Motor neuron (in vitro differentiated cells): ENCODE data around the gene C16orf95. TPM values are rescaled to one million over a fixed set of nuclear protein-coding genes. Genes with fewer than 3 reads are reported as not detected.
"Not testable (repeated sequence)": the region's sequence is repeated elsewhere in the genome, so short reads cannot be mapped to it uniquely, and the experiment has no call there.

Experiments used
- ATAC-seq, 8 experiments: fragments of 200-7000 bp; cut with Tn5 transposase; replicated peaks in 6 of 8; 2 replicates each; pipeline ENCODE4 v1.8.0; 2021; ENCODE audit warnings: mild to moderate bottlenecking in 8 of 8, moderate library complexity in 8 of 8
- H3K27ac ChIP-seq, 2 donors: fragments of 250-450 bp; sonication (Bioruptor Pico); 2 replicates each; pipeline ENCODE4 v1.9.0; 2021; ENCODE audit warnings: antibody characterized with exemption in 2 of 2, mild to moderate bottlenecking in 2 of 2, moderate library complexity in 1 of 2
- H3K4me1 ChIP-seq, 2 donors: fragments of 250-450 bp; sonication (Bioruptor Pico); replicated peaks in 1 of 2; 2 replicates each; pipeline ENCODE4 v1.6.1; 2021; ENCODE audit warnings: antibody characterized with exemption in 2 of 2, mild to moderate bottlenecking in 2 of 2, moderate library complexity in 1 of 2
- H3K4me3 ChIP-seq, 5 donors: fragments of 250-450 bp; sonication (Bioruptor Pico); 2 replicates each; pipeline ENCODE4 v1.9.0; 2021; ENCODE audit warnings: antibody characterized with exemption in 5 of 5, mild to moderate bottlenecking in 5 of 5, moderate library complexity in 4 of 5
- WGBS, 10 experiments: fragments of 450-650 bp; shearing (Covaris generic); methylation state at CpG; one replicate each; pipeline ENCODE4 v1.0.0; 2022; 5-methylcytosine and 5-hydroxymethylcytosine counted together
- in situ Hi-C, 9 experiments: fragments of 400-800 bp; cut with MboI; loops; one replicate each; pipeline ENCODE4 v1.15.0; 2021; ENCODE audit warnings: low sequenced_read_pairs in 9 of 9, low pct_unique_long_range_greater_than_20kb in 2 of 9; ENCODE audit not compliant: unreplicated experiment in 9 of 9
- total RNA-seq, 8 experiments: library from RNA; unstranded; fragments of 300-600 nt; gene quantifications; 2 replicates each; pipeline versions ENCODE4 v1.2.3 to v1.2.4, GENCODE V29; 2022

C16orf95 gene
- total RNA-seq, 8 experiments from 2014 or later = 2.9 to 5.4 (median 4.2) TPM

DNA sequence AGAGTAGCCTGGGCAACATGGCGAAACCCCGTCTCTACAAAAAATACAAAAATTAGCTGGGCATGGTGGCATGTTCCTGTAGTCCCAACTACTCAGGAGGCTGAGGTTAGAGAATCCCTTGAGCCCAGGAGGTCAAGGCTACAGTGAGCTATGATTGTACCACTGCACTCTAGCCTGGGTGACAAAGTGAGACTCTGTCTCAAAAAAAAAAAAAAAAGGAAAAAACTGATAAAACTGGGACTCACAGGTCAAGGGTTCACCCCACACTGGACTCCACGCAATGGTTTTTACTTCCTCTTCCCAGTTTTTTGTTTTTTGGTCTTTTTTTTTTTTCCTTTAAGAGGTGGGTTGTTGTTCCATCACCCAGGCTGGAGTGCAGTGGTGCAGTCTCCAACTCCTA, 58.5 kb downstream of the C16orf95 start:
- H3K4me3 ChIP-seq, ATAC-seq, H3K27ac ChIP-seq, in situ Hi-C loops, H3K4me1 ChIP-seq: not testable (repeated sequence)
- 40 to 100% (median 99%) methylated on average over 1 to 3 of the region's 3 CpGs; no CpG with 5 or more reads in 4 of the 10 experiments for WGBS, 10 experiments

DNA sequence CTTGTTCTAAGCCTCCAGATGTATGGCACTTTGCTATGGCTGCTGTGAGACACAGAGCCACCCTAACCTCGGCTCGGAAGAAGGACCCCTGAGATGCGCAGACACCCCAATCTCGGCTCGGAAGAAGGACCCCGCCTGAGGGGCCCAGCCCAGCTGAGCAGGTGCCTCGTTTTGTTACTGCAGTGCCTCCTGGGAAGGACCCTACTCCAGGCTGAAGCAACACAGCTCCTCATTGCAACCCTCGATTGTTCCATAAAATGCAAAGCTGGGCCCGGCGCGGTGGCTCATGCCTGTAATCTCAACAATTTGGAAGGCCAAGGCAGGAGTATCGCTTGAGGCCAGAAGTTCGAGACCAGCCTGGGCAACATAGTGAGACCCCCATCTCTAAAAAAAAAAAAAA, 61.3 kb downstream of the C16orf95 start:
- no peak for ATAC-seq
- H3K27ac ChIP-seq = no peak overlapping the region
- no peaks in the 10 kb centered on the region for H3K4me1 ChIP-seq
- no peak overlapping the region for H3K4me3 ChIP-seq
- in situ Hi-C loops = no loop called here
- WGBS, 10 experiments = 73 to 100% (median 80%) methylated on average over 1 to 7 of the region's 13 CpGs; no CpG with 5 or more reads in 3 of the 10 experiments

DNA sequence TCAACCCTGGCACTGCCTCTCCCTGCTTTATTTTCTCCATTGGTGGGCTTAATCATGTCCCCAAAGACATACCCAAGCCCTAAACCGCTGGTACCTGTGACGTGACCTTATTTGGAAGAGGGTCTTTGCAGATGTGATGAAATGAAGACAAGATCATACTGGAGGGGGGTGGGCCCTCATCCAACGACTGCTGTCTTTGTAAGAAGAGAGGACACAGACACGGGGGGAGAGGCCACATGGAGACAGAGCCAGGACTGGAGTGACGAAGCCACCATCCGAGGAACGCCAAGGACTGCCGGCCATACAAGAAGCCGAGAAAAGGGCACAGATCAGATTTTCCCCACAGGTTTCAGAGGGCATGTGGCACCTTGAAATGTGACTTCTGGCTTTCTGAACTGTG, 62.5 kb downstream of the C16orf95 start:
- Histone ChIP-seq H3K4me3 (no peak overlapping the region), H3K27ac (no peak overlapping the region), H3K4me1 (no peaks in the 10 kb centered on the region)
- 29 to 95% (median 86%) methylated on average over 1 to 8 of the region's 9 CpGs; no CpG with 5 or more reads in 5 of the 10 experiments for WGBS, 10 experiments
- no peak for ATAC-seq
- in situ Hi-C loops = no loop called here

DNA sequence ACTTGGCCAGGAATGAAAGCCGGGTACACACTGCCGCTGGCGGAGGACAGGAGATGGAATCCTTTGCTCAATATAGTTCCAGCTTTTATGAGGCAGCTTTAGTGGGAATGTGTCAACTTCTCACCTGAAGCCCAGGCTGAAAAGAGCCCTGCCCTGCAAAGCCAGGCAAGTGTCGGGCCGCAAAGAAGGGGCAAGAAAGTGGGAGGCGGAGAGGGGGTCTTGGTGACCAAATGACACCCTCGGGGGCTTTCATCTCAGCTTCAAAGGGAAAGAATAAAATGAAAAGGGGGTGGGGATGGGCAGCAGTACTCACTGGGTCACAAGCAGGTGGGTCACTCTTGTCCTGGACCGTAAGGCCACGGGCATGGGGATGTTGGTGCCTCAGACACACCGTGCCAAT, 62.9 kb downstream of the C16orf95 start:
- peak in 1 of 8 experiments; percentile 41 for ATAC-seq
- Histone ChIP-seq H3K4me3 (no peak overlapping the region), H3K4me1 (no peaks in the 10 kb centered on the region), H3K27ac (no peak overlapping the region)
- WGBS, 10 experiments = 42 to 100% (median 91%) methylated on average over 2 to 9 of the region's 10 CpGs; no CpG with 5 or more reads in 2 of the 10 experiments
- in situ Hi-C loops = no loop called here

DNA sequence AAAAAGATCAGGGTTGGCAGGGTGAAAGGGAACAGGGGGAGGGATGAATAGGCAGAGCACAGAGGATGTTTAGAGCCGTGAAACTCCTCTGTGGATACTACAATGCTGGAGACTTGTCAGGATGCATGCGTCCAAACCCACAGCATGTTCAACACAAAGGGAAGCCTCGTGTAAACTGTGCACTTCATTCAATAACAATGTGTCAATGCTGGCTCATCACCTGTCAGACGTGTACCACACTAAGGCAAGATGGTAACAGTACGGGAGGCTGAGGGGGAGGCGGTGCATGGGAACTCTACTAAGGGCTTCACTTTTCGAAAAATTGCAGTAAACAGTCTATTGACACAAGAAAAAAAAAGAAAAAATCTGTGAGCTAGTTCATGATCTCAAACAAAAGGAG, 63.7 kb downstream of the C16orf95 start:
- Histone ChIP-seq H3K4me3 (no peak overlapping the region), H3K4me1 (no peaks in the 10 kb centered on the region), H3K27ac (no peak overlapping the region)
- WGBS, 10 experiments = 0 to 67% (median 48%) methylated on average over 1 to 6 of the region's 7 CpGs; no CpG with 5 or more reads in 1 of the 10 experiments
- peak in 4 of 8 experiments; percentile 46 to 86 (median 50) for ATAC-seq
- in situ Hi-C loops = no loop called here

Other genes with a start within 250 kb of the C16orf95 start
- gene FBXO31, start 66.4 kb upstream of the C16orf95 start, total RNA-seq = 10 to 100 TPM; 12.2 to 23.2 (median 18.0) TPM
- gene MAP1LC3B, start 74.9 kb upstream of the C16orf95 start, total RNA-seq = 100 to 1,000 TPM in 1 of 8 experiments, 10 to 100 TPM in 7; 44.0 to 104 (median 67.8) TPM
- gene ZCCHC14, start 175.6 kb upstream of the C16orf95 start, total RNA-seq = 10 to 100 TPM; 11.2 to 30.3 (median 17.0) TPM